Ovary (tissue), 9 donors: Measurements from ENCODE around the gene DISC1. TPM values are rescaled to one million over a fixed set of nuclear protein-coding genes. Genes with fewer than 3 reads are reported as not detected.

ENCODE experiments used
- DNase-seq, 5 donors: peaks; one replicate each; pipeline ENCODE4 v3.0.0-alpha.2; 2019 to 2020
- H3K27ac ChIP-seq, 2 donors: fragments of 200-600 bp; one replicate each; pipeline versions ENCODE4 v1.5.1 to v1.8.0; 2019 to 2022
- H3K27me3 ChIP-seq: fragments of 200-600 bp; one replicate; pipeline ENCODE4 v1.8.0; 2022
- H3K36me3 ChIP-seq: fragments of 200-600 bp; sonication (generic); one replicate; pipeline ENCODE4 v1.5.1; 2019
- H3K4me1 ChIP-seq: one replicate; pipeline ENCODE4 v1.8.1; 2013; ENCODE audit warnings: mild to moderate bottlenecking, moderate library complexity; ENCODE audit not compliant: insufficient read depth
- H3K4me3 ChIP-seq: fragments of 200-600 bp; sonication (generic); one replicate; pipeline ENCODE4 v1.5.1; 2017
- H3K9me3 ChIP-seq, 2 donors: fragments of 200-600 bp in 1 of 2; sonication (generic) in 1 of 2; one replicate each; pipeline versions ENCODE4 v1.5.1 to v1.8.1; 2013 to 2019; ENCODE audit warnings: mild to moderate bottlenecking in 1 of 2, moderate library complexity in 1 of 2
- CTCF ChIP-seq, 3 donors: fragments of 450-650 bp in 2 of 3; fragments of 200-600 bp in 1 of 3; IDR thresholded peaks; one replicate each; pipeline versions ENCODE4 v1.5.1 to v1.8.0; 2016 to 2022; ENCODE audit warnings: antibody characterized with exemption in 3 of 3, mild to moderate bottlenecking in 1 of 3
- EP300 ChIP-seq: sonication (generic); formaldehyde crosslinking; IDR thresholded peaks from one replicate; pipeline ENCODE4 v1.6.1; 2017; ENCODE audit warnings: antibody characterized with exemption
- POLR2A ChIP-seq: fragments of 450-650 bp; IDR thresholded peaks from one replicate; pipeline ENCODE4 v1.6.1; 2017; ENCODE audit warnings: antibody characterized with exemption, mild to moderate bottlenecking, moderate library complexity
- WGBS, 3 donors: extraction: QIAGEN DNeasy Blood & Tissue Kit in 1 of 3; methylation state at CpG; one replicate each; pipeline versions ENCODE4 v1.1.5 to v1.1.7; 2013 to 2017; 5-methylcytosine and 5-hydroxymethylcytosine counted together
- intact Hi-C, 4 donors: fragments of 100-400 bp; cut with DNase I; formaldehyde crosslinking; loops; one replicate each; pipeline versions ENCODE4 v1.11.0 to v1.15.1; 2022 to 2023
- polyA plus RNA-seq, 2 donors: library from polyadenylated mRNA; stranded (reverse); fragments of 200-250 nt in 1 of 2; fragments of 350-450 nt in 1 of 2; fragmentation: Illumina TruSeq in 1 of 2; extraction: RNeasy Lipid Tissue Mini Kit (QIAGEN cat#74804) in 1 of 2; gene quantifications; one replicate each; pipeline ENCODE4 v1.2.3, GENCODE V29; 2013 to 2014
- total RNA-seq, 7 donors: library from RNA; depleted of rRNA in 2 of 7; stranded (reverse); fragments of >200 nt in 2 of 7; fragmentation: NEBNext Ultra II Directional in 3 of 7; extraction: Animal tissue kit (Norgen Biotek cat#: 25700) in 3 of 7; gene quantifications; one replicate each; pipeline versions ENCODE4 v1.1.0 to v1.2.4, GENCODE V29; 2016 to 2023
- donor health status: DM: no; HTN: no; CAD: no; lungs with moderate emphysema.
- donor health status: DM: no; HTN: no; CAD: no.
- donor health status: Bipolar disorder and iron deficiency.
- donor health status: DM: yes; HTN: yes; CAD: no.
- donor health status: DM: no; HTN: no; CAD: no.
- donor health status: DM: yes; HTN: yes; CAD: no.

DISC1 gene
- total and polyA plus RNA-seq, 9 donors = 3.0 to 24.3 (median 13.0) TPM

DNA sequence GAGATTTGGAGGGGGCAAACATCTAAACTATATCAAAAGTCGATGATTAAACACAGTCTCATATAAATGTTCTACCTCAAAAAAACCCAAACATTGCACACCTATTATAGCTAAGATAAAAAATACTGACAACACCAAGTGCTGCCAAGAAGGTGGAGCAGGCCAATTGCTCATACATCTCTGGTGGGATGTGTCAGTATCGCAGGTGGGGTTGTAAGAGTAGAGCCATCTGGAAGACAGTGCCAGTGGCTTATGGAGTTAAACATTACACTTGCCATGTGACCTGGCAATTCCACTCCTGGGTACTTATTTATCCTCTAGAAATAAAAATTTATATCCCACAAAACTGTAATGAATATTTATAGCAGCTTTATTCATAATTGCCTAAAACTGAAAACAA is 213.4 kb downstream of the DISC1 start:
- WGBS, 3 donors = 79 to 88% (median 87%) methylated on average over 2 of the region's 2 CpGs
- intact Hi-C loops = no loop called here
- H3K4me3 ChIP-seq = no peak overlapping the region
- H3K27me3 ChIP-seq = no peaks in the 10 kb centered on the region
- DNase-seq = no peak
- H3K4me1 ChIP-seq = peaks cover 4% of the 10 kb centered on the region
- TF ChIP-seq POLR2A = no peak
- no peak for TF ChIP-seq CTCF (IDR thresholded peaks at IDR 0.05)
- no peak for TF ChIP-seq EP300
- H3K27ac ChIP-seq = no peak overlapping the region
- H3K9me3 ChIP-seq = no peaks in the 10 kb centered on the region
- H3K36me3 ChIP-seq = no peaks in the 10 kb centered on the region

- no peak for DNase-seq
- no peak overlapping the region for H3K4me3 ChIP-seq
- no peaks in the 10 kb centered on the region for H3K36me3 ChIP-seq
- H3K27me3 ChIP-seq = no peaks in the 10 kb centered on the region
- no peak for TF ChIP-seq CTCF (IDR thresholded peaks at IDR 0.05)
- TF ChIP-seq POLR2A = no peak
- no peak for TF ChIP-seq EP300
- peaks cover 5% of the 10 kb centered on the region for H3K4me1 ChIP-seq
- WGBS, 3 donors = 52 to 61% (median 59%) methylated on average over 5 of the region's 5 CpGs
- H3K9me3 ChIP-seq = no peaks in the 10 kb centered on the region
- no peak overlapping the region for H3K27ac ChIP-seq
- intact Hi-C loops = no loop called here
Measured at GRCh38 chr1:231841616-231842344, 215.2 kb downstream of the DISC1 start.

GRCh38 chr1:231842441-231842840 is 215.9 kb downstream of the DISC1 start:
- Histone ChIP-seq H3K27ac (no peak overlapping the region), H3K36me3 (no peaks in the 10 kb centered on the region), H3K4me3 (no peak overlapping the region), H3K9me3 (no peaks in the 10 kb centered on the region), H3K4me1 (peaks cover 5% of the 10 kb centered on the region), H3K27me3 (no peaks in the 10 kb centered on the region)
- no peak for DNase-seq
- 85 to 100% (median 89%) methylated on average over 1 of the region's 1 CpG for WGBS, 3 donors
- intact Hi-C loops = no loop called here
- TF ChIP-seq POLR2A = no peak

DNA sequence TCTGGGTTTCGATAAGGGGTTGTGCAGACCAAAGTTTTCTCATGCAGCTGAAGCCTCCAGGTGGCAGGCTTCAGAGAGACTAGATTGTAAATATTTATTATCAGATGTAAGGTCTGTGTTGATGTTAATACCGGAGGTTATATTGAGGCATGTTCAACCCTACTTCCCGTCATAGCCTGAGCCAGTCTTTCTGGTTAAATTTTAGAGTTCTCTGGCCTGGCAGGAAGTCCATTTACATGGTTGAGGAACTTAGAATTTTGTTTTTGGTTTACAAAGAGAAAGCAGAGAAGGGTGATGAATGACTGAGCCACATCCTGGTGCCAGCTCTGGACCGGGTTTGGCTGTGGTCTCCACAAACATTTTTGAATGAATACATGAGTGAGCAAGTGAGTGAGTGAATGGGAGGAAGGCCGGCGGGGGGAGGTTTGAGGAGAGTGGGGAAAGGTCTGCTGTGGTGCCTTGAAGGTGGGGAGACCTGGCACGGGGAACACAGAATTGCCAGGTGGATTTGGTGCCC is 218.5 kb downstream of the DISC1 start:
- WGBS, 3 donors = 41 to 55% (median 45%) methylated on average over 7 of the region's 7 CpGs
- Histone ChIP-seq H3K36me3 (no peaks in the 10 kb centered on the region), H3K9me3 (no peaks in the 10 kb centered on the region), H3K27ac (no peak overlapping the region), H3K27me3 (no peaks in the 10 kb centered on the region), H3K4me1 (peaks cover 6% of the 10 kb centered on the region), H3K4me3 (no peak overlapping the region)
- intact Hi-C loops = no loop called here
- DNase-seq = no peak
- no peak for TF ChIP-seq POLR2A
- TF ChIP-seq EP300 = no peak
- no peak for TF ChIP-seq CTCF (IDR thresholded peaks at IDR 0.05)
